HCT116 (cell line): ENCODE data around the gene ATG2B.

Experiments
- CBX3 ChIP-seq: IDR thresholded peaks from 2 replicates; pipeline ENCODE4 v1.6.1; 2012; ENCODE audit warnings: low read depth
- EZH2 ChIP-seq: fragments of 200-600 bp; sonication (generic); IDR thresholded peaks from 2 replicates; pipeline ENCODE4 v1.6.1; 2017; ENCODE audit warnings: antibody characterized with exemption, mixed run types
- EZH2phosphoT487 ChIP-seq: fragments of 200-600 bp; IDR thresholded peaks from 2 replicates; pipeline ENCODE4 v1.6.1; 2018; ENCODE audit warnings: antibody characterized with exemption, borderline replicate concordance
- JUND ChIP-seq: IDR thresholded peaks from 2 replicates; pipeline ENCODE4 v1.6.1; 2012
- POLR2A ChIP-seq: IDR thresholded peaks from 2 replicates; pipeline ENCODE4 v1.7.0; 2011; ENCODE audit warnings: borderline replicate concordance; ENCODE audit not compliant: insufficient read depth, insufficient read length; ENCODE audit errors: extremely low read depth
- POLR2AphosphoS5 ChIP-seq: IDR thresholded peaks from 2 replicates; pipeline ENCODE4 v1.6.1; 2011; ENCODE audit warnings: mild to moderate bottlenecking, low read depth, low read length, moderate library complexity
- RAD21 ChIP-seq: IDR thresholded peaks from 2 replicates; pipeline ENCODE4 v1.6.1; 2012; ENCODE audit warnings: low read depth, mild to moderate bottlenecking
- SP1 ChIP-seq: IDR thresholded peaks from 2 replicates; pipeline ENCODE4 v1.6.1; 2012; ENCODE audit warnings: low read depth
- TCF7L2 ChIP-seq: IDR thresholded peaks from 2 replicates; pipeline ENCODE4 v1.7.0; 2011; ENCODE audit warnings: borderline replicate concordance, inconsistent platforms; ENCODE audit not compliant: insufficient read depth, insufficient read length; ENCODE audit errors: extremely low read depth
- YY1 ChIP-seq: IDR thresholded peaks from 2 replicates; pipeline ENCODE4 v1.6.1; 2011; ENCODE audit warnings: low read length, low read depth, moderate library complexity, mild to moderate bottlenecking; ENCODE audit not compliant: insufficient replicate concordance; ENCODE audit errors: extremely low read depth
- ZFX ChIP-seq: fragments of 450-650 bp; IDR thresholded peaks from 2 replicates; pipeline ENCODE4 v1.6.1; 2017
- ZNF274 ChIP-seq: fragments of 200-500 bp; sonication (Bioruptor generic); IDR thresholded peaks from 2 replicates; pipeline ENCODE4 v1.6.1; 2014; ENCODE audit warnings: mild to moderate bottlenecking, low read depth, low read length, inconsistent platforms
- TF ChIP-seq, protein P1 (sequence below), 3 experiments: fragments of 200-600 bp in 1 of 3; sonication (generic) in 1 of 3; IDR thresholded peaks in 2 of 3; conservative IDR thresholded peaks in 1 of 3; 2 replicates each; pipeline ENCODE4 v1.5.1; 2012 to 2017; ENCODE audit warnings: low read depth in 2 of 3, low read length in 2 of 3, antibody characterized with exemption in 1 of 3, borderline replicate concordance in 1 of 3, control low read depth in 1 of 3, mild to moderate bottlenecking in 1 of 3, mixed read lengths in 1 of 3, mixed run types in 1 of 3, moderate library complexity in 1 of 3; ENCODE audit not compliant: insufficient read depth in 1 of 3

DNA sequence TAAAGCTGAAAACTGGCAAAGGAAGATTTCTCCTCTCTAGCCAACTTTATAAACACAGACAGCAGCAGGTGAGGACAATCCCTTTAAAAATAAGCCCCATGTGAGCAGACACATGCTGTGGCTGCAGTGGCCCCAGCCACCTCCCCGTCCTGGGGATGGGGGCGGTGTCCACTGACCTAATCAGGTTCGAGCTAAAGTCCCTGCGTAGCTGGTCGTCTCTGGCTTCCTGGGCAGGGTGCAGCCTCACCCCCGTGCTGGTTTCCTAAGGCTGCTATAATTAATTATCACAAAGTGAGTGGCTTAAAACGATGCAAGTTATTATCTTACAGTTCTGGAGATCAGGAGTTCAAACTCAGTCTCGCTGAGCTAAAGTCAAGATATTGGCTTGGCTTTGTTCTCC is 106.1 kb downstream of the ATG2B start:
- TF ChIP-seq, protein P1, sequence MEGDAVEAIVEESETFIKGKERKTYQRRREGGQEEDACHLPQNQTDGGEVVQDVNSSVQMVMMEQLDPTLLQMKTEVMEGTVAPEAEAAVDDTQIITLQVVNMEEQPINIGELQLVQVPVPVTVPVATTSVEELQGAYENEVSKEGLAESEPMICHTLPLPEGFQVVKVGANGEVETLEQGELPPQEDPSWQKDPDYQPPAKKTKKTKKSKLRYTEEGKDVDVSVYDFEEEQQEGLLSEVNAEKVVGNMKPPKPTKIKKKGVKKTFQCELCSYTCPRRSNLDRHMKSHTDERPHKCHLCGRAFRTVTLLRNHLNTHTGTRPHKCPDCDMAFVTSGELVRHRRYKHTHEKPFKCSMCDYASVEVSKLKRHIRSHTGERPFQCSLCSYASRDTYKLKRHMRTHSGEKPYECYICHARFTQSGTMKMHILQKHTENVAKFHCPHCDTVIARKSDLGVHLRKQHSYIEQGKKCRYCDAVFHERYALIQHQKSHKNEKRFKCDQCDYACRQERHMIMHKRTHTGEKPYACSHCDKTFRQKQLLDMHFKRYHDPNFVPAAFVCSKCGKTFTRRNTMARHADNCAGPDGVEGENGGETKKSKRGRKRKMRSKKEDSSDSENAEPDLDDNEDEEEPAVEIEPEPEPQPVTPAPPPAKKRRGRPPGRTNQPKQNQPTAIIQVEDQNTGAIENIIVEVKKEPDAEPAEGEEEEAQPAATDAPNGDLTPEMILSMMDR (IDR thresholded peaks at IDR 0.05 in 2 of 3, conservative IDR thresholded peaks at IDR 0.05 in 1 of 3; ENCODE audit: borderline replicate concordance in 1 of 3, insufficient read depth in 1 of 3, low read depth in 2 of 3, low read length in 2 of 3), result no peak
- TF ChIP-seq ZNF274 (no peak), EZH2 (no peak), POLR2A (no peak), POLR2AphosphoS5 (no peak), SP1 (no peak), ZFX (no peak), RAD21 (no peak), TCF7L2 (no peak), JUND (no peak), CBX3 (no peak), EZH2phosphoT487 (no peak), YY1 (no peak)
